SU-DHL-6 (cell line): Measurements from ENCODE around the gene LSM2.

Experiments used
- H2AFZ ChIP-seq: fragments of 200-600 bp; sonication (generic); 2 replicates; pipeline ENCODE4 v1.6.1; 2014; ENCODE audit warnings: low read depth, mild to moderate bottlenecking, moderate library complexity, mixed read lengths, antibody characterized with exemption, low read length; ENCODE audit not compliant: severe bottlenecking
- H3F3A ChIP-seq: fragments of 200-600 bp; shearing (Covaris generic); 2 replicates; pipeline ENCODE4 v1.6.0; 2016; ENCODE audit warnings: antibody characterized with exemption, mild to moderate bottlenecking; ENCODE audit not compliant: insufficient read depth
- H3K27ac ChIP-seq: fragments of 200-600 bp; sonication (generic); 2 replicates; pipeline ENCODE4 v1.5.1; 2016; ENCODE audit warnings: low read depth, mild to moderate bottlenecking, low read length, moderate library complexity, mixed read lengths
- H3K27me3 ChIP-seq: fragments of 200-600 bp; sonication (generic), shearing (Covaris generic); 2 replicates; pipeline ENCODE4 v1.6.0; 2014; ENCODE audit warnings: mild to moderate bottlenecking, low read length
- H3K36me3 ChIP-seq: fragments of 200-600 bp; sonication (generic); 2 replicates; pipeline ENCODE4 v1.6.1; 2014; ENCODE audit warnings: mild to moderate bottlenecking, low read length, mixed read lengths
- H3K4me2 ChIP-seq: fragments of 300-600, 200-600 bp; shearing (Covaris generic), sonication (generic); 2 replicates; pipeline ENCODE4 v1.6.0; 2014; ENCODE audit warnings: low read length, low read depth, mild to moderate bottlenecking; ENCODE audit not compliant: poor library complexity, severe bottlenecking
- H3K4me3 ChIP-seq: fragments of 200-600 bp; sonication (generic); 2 replicates; pipeline ENCODE4 v1.5.1; 2014; ENCODE audit warnings: antibody characterized with exemption, low read length, mild to moderate bottlenecking, mixed read lengths; ENCODE audit not compliant: insufficient read depth, poor library complexity, severe bottlenecking
- H3K79me2 ChIP-seq: fragments of 200-600 bp; sonication (generic); 2 replicates; pipeline ENCODE4 v1.6.1; 2014; ENCODE audit warnings: mild to moderate bottlenecking, low read length, moderate library complexity; ENCODE audit not compliant: insufficient read depth
- H3K9ac ChIP-seq: fragments of 200-600 bp; sonication (generic); 2 replicates; pipeline ENCODE4 v1.7.0; 2014; ENCODE audit warnings: mild to moderate bottlenecking, low read length
- H3K9me2 ChIP-seq: fragments of 200-600 bp; sonication (generic); replicated peaks from 2 replicates; pipeline ENCODE4 v1.6.1; 2014; ENCODE audit warnings: low read length; ENCODE audit not compliant: insufficient read depth
- H3K9me3 ChIP-seq: fragments of 200-600 bp; sonication (generic); 2 replicates; pipeline ENCODE4 v1.6.1; 2014; ENCODE audit warnings: low read length, mixed read lengths; ENCODE audit not compliant: insufficient read depth
- H4K20me1 ChIP-seq: fragments of 200-600 bp; sonication (generic); 2 replicates; pipeline ENCODE4 v1.6.1; 2014; ENCODE audit warnings: low read depth, mild to moderate bottlenecking, antibody characterized with exemption, low read length, moderate library complexity, mixed read lengths
- CTCF ChIP-seq: fragments of 200-600 bp; sonication (generic); IDR thresholded peaks from one replicate; pipeline ENCODE4 v1.5.1; 2017; ENCODE audit warnings: antibody characterized with exemption, mild to moderate bottlenecking, low read length, moderate library complexity; ENCODE audit not compliant: insufficient read depth, poor library complexity, severe bottlenecking
- EZH2phosphoT487 ChIP-seq: fragments of 200-600 bp; sonication (generic), shearing (Covaris generic); conservative IDR thresholded peaks from 2 replicates; pipeline ENCODE4 v1.6.1; 2018; ENCODE audit warnings: mild to moderate bottlenecking, antibody characterized with exemption, low read length, moderate library complexity, mixed read lengths

LSM2 gene

GRCh38 chr6:31778999-31779885 is 27.5 kb downstream of the LSM2 start:
- Histone ChIP-seq H4K20me1 (no peaks in the 10 kb centered on the region), H3K9me3 (no peaks in the 10 kb centered on the region), H3F3A (no peaks in the 10 kb centered on the region; the same call in 1 of the 2 replicates), H3K4me3 (no peak overlapping the region), H3K9ac (no peak overlapping the region), H3K27ac (no peak overlapping the region), H3K4me2 (no peak overlapping the region), H3K27me3 (no peaks in the 10 kb centered on the region), H3K9me2 (no peaks in the 10 kb centered on the region), H3K36me3 (no peaks in the 10 kb centered on the region), H3K79me2 (no peaks in the 10 kb centered on the region), H2AFZ (no peak overlapping the region)
- TF ChIP-seq CTCF (no peak), EZH2phosphoT487 (no peak)

- Histone ChIP-seq H3K9me3 (no peaks in the 10 kb centered on the region), H3F3A (no peaks in the 10 kb centered on the region; the same call in 1 of the 2 replicates), H4K20me1 (no peaks in the 10 kb centered on the region), H3K4me3 (no peak overlapping the region), H3K27ac (no peak overlapping the region), H3K79me2 (no peaks in the 10 kb centered on the region), H2AFZ (no peak overlapping the region), H3K9ac (no peak overlapping the region), H3K4me2 (no peak overlapping the region), H3K27me3 (no peaks in the 10 kb centered on the region), H3K9me2 (no peaks in the 10 kb centered on the region), H3K36me3 (no peaks in the 10 kb centered on the region)
- TF ChIP-seq EZH2phosphoT487, result no peak
- no peak for TF ChIP-seq CTCF
These were observed 28.6 kb downstream of the LSM2 start for GRCh38 chr6:31778193-31778592.

- Histone ChIP-seq H3K27me3 (no peaks in the 10 kb centered on the region), H3K4me3 (no peak overlapping the region), H3K9ac (no peak overlapping the region), H3F3A (no peaks in the 10 kb centered on the region; the same call in 1 of the 2 replicates), H3K9me3 (no peaks in the 10 kb centered on the region), H3K9me2 (no peaks in the 10 kb centered on the region), H3K27ac (no peak overlapping the region), H3K4me2 (no peak overlapping the region), H4K20me1 (no peaks in the 10 kb centered on the region), H3K36me3 (no peaks in the 10 kb centered on the region), H2AFZ (no peak overlapping the region), H3K79me2 (no peaks in the 10 kb centered on the region)
- TF ChIP-seq CTCF, result no peak
These were observed 29.1 kb downstream of the LSM2 start for GRCh38 chr6:31777667-31778050.
